HG03108 (cell line): ENCODE results near the gene C9orf57.
"Not testable (repeated sequence)": the region's sequence is repeated elsewhere in the genome, so short reads cannot be mapped to it uniquely, and the experiment has no call there.

ENCODE experiments used
- ATAC-seq: cut with Tn5 transposase; IDR thresholded peaks from one replicate; pipeline ENCODE4 v1.9.1; 2021; ENCODE audit warnings: moderate library complexity; ENCODE audit not compliant: unreplicated experiment

The C9orf57 gene

GRCh38 chr9:72025906-72026305 lies 34.5 kb downstream of the C9orf57 start:
- ATAC-seq = no peak

GRCh38 chr9:72023596-72023995 lies 36.8 kb downstream of the C9orf57 start:
- ATAC-seq = no peak

DNA sequence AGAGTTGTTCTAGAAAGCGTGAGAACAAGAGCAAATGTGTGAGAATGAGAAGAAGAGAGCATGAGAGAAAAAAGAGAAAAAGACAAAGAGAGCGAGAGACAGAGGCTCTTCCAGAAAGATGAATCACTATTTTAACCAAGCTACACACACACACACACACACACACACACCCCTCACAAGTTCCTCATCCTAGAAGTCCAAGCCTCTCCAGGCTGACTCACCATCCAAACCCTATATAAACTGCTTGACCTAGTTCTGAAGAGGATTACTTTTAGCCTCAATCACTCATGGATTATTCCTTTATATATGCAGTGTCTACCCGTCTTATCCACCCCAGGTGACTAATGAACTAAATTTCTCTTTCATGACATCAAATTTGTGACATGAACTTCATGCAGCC lies 37.6 kb downstream of the C9orf57 start:
- no peak for ATAC-seq

DNA sequence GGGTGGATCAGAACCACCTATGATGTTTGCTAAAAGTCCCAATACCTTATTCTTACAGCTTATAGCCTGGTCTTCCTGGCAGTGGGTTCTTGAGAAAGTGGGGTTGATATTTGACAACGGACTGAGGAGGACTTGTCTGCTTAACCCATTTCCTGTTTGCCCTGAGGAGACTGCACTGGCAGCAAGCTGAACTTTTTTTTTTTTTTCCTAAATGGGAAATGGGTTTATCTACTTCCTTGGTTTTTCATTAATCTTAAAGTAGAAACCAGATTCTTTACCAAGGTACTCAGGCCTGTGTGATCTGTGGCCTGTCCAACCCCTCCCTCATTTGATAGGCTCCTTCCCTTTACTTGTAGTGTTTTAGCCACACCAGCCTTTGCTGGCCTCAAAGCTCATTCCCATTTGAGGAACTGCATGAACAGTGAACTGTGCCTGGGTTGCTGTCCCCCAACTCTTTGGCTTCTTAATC lies 47.1 kb downstream of the C9orf57 start:
- no peak for ATAC-seq

DNA sequence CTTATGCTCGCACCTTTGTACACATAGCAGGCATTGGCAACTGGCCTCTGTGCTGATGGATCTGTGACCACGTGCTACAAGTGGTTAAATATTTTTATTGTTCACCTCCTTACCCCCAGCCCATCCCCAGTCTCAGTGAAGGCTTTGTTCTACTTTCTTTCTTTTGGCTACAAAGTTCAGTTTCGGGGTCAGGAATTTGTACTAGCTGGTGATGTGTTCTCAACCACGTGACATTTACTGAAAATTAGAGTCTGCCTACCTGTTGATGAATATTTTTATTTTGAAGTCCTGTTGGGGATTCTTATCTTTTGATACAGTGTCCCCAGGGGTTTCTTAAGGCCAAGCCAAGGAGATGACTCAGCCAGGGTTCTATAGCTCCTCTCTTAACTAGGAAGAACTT lies 47.8 kb downstream of the C9orf57 start:
- no peak for ATAC-seq

DNA sequence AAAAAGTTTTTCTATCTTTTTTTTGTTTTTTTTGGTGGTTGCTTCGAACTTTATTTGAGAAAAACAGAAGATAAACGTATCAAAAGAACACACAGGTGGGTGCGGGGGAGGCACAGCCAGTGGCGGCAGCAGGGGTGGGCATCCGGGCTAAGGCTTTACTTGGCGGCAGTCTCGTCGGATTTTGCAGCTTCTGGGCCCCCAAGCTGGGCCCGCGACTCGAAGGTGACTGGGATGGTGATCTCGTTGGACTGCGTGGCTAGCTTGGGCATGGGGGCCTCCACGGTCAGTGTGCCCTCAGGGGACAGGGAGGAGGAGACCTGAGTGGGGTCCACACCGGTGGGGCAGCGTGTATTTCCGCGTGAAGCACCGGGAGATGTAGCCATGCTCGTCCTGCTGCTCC lies 52.7 kb downstream of the C9orf57 start:
- ATAC-seq = not testable (repeated sequence)

DNA sequence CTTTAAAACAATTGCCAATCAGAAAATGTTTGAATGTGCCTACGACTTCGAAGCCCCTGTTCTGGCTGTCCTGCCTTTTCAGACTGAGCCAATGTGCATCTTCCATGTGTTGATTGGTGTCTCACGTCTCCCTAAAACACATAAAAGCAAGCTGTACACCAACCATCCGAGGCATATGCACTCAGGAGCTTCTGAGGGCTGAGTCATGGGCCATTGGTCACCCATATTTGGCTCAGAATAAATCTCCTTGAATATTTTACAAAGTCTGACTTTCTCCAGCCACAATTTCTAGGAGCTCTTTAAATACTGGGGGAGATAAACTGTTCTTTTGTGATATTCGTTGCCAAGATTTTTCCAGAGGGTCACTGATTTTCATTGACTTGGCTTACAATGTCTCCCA lies 53.9 kb downstream of the C9orf57 start:
- no peak for ATAC-seq

DNA sequence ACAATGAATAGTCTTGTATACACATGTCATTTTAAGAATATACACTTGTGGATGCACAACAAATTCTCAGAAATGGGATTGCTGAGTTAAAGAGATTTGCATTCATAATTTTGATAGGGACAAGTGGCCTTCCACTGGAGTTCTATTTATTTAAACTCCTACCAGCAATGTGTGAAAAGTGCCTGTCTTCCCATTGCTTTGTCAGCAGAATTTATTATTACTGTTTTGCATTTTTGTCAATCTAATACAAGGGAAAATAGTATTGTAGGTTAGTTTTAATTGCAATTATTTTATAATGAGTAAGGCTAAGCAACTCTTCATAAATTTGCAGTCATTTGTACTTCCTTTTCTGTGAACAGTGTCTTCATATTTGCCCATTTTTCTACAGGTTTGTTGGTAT lies 55.0 kb downstream of the C9orf57 start:
- ATAC-seq = no peak
